WTC11 (cell line): ENCODE measurements around the gene BLM. TPM values are rescaled to one million over a fixed set of nuclear protein-coding genes. Genes with fewer than 3 reads are reported as not detected.

Experiments used
- ATAC-seq: fragments of 200-7000 bp; cut with Tn5 transposase; 2 replicates; pipeline ENCODE4 v1.10.0; 2021; ENCODE audit warnings: mild to moderate bottlenecking, moderate library complexity
- CTCF ChIA-PET: fragments of 300-600 bp; sonication (Branson Sonifier 250); formaldehyde crosslinking; loops from one replicate; lab custom pipeline; 2021; ENCODE audit warnings: antibody characterized with exemption; lab: Charles Lee
- POLR2A ChIA-PET: fragments of 350-600 bp; sonication (Branson Sonifier 250); formaldehyde crosslinking; loops from one replicate; lab custom pipeline; 2021; ENCODE audit warnings: antibody characterized with exemption; lab: Charles Lee
- DNase-seq: peaks from one replicate; pipeline ENCODE4 v3.0.0; 2021; ENCODE audit warnings: low spot score
- H3K27ac Mint-ChIP-seq: 2 replicates; pipeline ENCODE4 v1.8.0; 2021; ENCODE audit warnings: mixed read lengths
- H3K27me3 Mint-ChIP-seq: 2 replicates; pipeline ENCODE4 v1.8.0; 2021; ENCODE audit warnings: low read depth, mild to moderate bottlenecking, moderate library complexity, mixed read lengths
- H3K36me3 Mint-ChIP-seq: 2 replicates; pipeline ENCODE4 v1.8.0; 2021; ENCODE audit warnings: mixed read lengths
- H3K4me1 Mint-ChIP-seq: 2 replicates; pipeline ENCODE4 v1.8.0; 2022; ENCODE audit warnings: mixed read lengths
- H3K4me3 Mint-ChIP-seq: 2 replicates; pipeline ENCODE4 v1.8.0; 2021; ENCODE audit warnings: mild to moderate bottlenecking, moderate library complexity, mixed read lengths
- H3K9me3 Mint-ChIP-seq: 2 replicates; pipeline ENCODE4 v1.8.0; 2021; ENCODE audit warnings: mixed read lengths
- AFF4 ChIP-seq: sonication (generic); formaldehyde crosslinking; IDR thresholded peaks from 2 replicates; pipeline ENCODE4 v1.8.1; 2023; ENCODE audit warnings: mild to moderate bottlenecking, missing genetic modification reagents, borderline replicate concordance
- CREM ChIP-seq: sonication (generic); formaldehyde crosslinking; IDR thresholded peaks from 2 replicates; pipeline ENCODE4 v1.8.1; 2022; ENCODE audit warnings: mild to moderate bottlenecking, missing genetic modification reagents, moderate library complexity
- ERG ChIP-seq: fragments of 250-450 bp; sonication (Bioruptor Pico); IDR thresholded peaks from 2 replicates; pipeline ENCODE4 v1.8.0; 2021; ENCODE audit warnings: mild to moderate bottlenecking
- GABPB1 ChIP-seq: sonication (generic); formaldehyde crosslinking; IDR thresholded peaks from 2 replicates; pipeline ENCODE4 v1.8.1; 2023; ENCODE audit warnings: mild to moderate bottlenecking, missing genetic modification reagents
- GTF2I ChIP-seq: fragments of 250-450 bp; sonication (Bioruptor Pico); conservative IDR thresholded peaks from 2 replicates; pipeline ENCODE4 v1.4.0; 2021; ENCODE audit warnings: mild to moderate bottlenecking
- HMGXB4 ChIP-seq: sonication (generic); formaldehyde crosslinking; IDR thresholded peaks from 2 replicates; pipeline ENCODE4 v1.8.1; 2023; ENCODE audit warnings: mild to moderate bottlenecking, moderate library complexity, missing genetic modification reagents
- MYBL2 ChIP-seq: sonication (generic); formaldehyde crosslinking; IDR thresholded peaks from 2 replicates; pipeline ENCODE4 v1.8.1; 2023; ENCODE audit warnings: mild to moderate bottlenecking, moderate library complexity, missing genetic modification reagents
- NFE2L1 ChIP-seq: sonication (generic); formaldehyde crosslinking; IDR thresholded peaks from 2 replicates; pipeline ENCODE4 v1.8.1; 2023; ENCODE audit warnings: missing genetic modification reagents
- NR2C2 ChIP-seq: sonication (generic); formaldehyde crosslinking; IDR thresholded peaks from 2 replicates; pipeline ENCODE4 v1.8.0; 2022; ENCODE audit warnings: mild to moderate bottlenecking, missing genetic modification reagents
- ZNF121 ChIP-seq: sonication (generic); formaldehyde crosslinking; IDR thresholded peaks from 2 replicates; pipeline ENCODE4 v1.8.0; 2023; ENCODE audit warnings: missing genetic modification reagents
- ZNF317 ChIP-seq: sonication (generic); formaldehyde crosslinking; IDR thresholded peaks from 2 replicates; pipeline ENCODE4 v1.8.1; 2023; ENCODE audit warnings: low read depth, mild to moderate bottlenecking, moderate library complexity, missing genetic modification reagents, borderline replicate concordance
- ZNF425 ChIP-seq: fragments of 250-450 bp; sonication (Bioruptor Pico); conservative IDR thresholded peaks from 2 replicates; pipeline ENCODE4 v1.9.0; 2021; ENCODE audit warnings: mild to moderate bottlenecking
- total RNA-seq: library from RNA; stranded (reverse); gene quantifications from 3 replicates; pipeline ENCODE4 v1.2.3, GENCODE V29; 2021
- TF ChIP-seq, protein P1 (sequence below): sonication (generic); formaldehyde crosslinking; IDR thresholded peaks from 2 replicates; pipeline ENCODE4 v1.8.1; 2022; ENCODE audit warnings: mild to moderate bottlenecking, moderate library complexity, missing genetic modification reagents
- TF ChIP-seq, protein P2 (sequence below): sonication (generic); formaldehyde crosslinking; IDR thresholded peaks from 2 replicates; pipeline ENCODE4 v1.8.1; 2022; ENCODE audit warnings: low read depth, missing genetic modification reagents, borderline replicate concordance

The BLM gene
- total RNA-seq, 1 experiment from 2014 or later = 40.5 TPM

DNA sequence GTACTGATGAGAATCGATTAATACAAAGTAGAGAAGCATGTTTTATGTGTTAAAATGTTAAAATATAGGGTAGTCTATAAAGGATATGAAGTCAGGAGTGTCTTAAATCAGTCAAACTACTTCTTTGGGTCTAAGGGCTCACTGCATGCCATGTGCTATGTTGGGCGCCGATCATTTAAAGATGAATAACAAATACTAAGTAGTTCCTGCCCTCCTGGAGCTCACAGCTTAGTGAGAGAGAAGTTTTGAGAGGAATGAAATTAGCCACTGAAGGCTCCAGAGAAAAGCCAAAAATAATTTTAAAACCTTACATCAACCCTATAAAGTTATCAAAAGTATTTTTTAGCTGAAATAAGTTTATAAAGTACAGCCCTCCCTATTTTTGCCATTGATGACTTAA lies 44.5 kb downstream of the BLM start (continued):
- TF ChIP-seq, protein P1, sequence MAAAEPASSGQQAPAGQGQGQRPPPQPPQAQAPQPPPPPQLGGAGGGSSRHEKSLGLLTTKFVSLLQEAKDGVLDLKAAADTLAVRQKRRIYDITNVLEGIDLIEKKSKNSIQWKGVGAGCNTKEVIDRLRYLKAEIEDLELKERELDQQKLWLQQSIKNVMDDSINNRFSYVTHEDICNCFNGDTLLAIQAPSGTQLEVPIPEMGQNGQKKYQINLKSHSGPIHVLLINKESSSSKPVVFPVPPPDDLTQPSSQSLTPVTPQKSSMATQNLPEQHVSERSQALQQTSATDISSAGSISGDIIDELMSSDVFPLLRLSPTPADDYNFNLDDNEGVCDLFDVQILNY (CRISPR knock-in tag) = no peak
- TF ChIP-seq CREM (CRISPR knock-in tag) = no peak
- TF ChIP-seq, protein P2, sequence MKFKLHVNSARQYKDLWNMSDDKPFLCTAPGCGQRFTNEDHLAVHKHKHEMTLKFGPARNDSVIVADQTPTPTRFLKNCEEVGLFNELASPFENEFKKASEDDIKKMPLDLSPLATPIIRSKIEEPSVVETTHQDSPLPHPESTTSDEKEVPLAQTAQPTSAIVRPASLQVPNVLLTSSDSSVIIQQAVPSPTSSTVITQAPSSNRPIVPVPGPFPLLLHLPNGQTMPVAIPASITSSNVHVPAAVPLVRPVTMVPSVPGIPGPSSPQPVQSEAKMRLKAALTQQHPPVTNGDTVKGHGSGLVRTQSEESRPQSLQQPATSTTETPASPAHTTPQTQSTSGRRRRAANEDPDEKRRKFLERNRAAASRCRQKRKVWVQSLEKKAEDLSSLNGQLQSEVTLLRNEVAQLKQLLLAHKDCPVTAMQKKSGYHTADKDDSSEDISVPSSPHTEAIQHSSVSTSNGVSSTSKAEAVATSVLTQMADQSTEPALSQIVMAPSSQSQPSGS (CRISPR knock-in tag) = no peak
- no peak for TF ChIP-seq GABPB1 (CRISPR knock-in tag)

GRCh38 chr15:90762109-90762508 lies 45.0 kb downstream of the BLM start:
- no peak overlapping the region for H3K4me3 Mint-ChIP-seq
- POLR2A ChIA-PET = no interaction called here
- peak; percentile 84 for TF ChIP-seq ZNF317 (CRISPR knock-in tag)
- no peak for TF ChIP-seq ZNF121
- ATAC-seq (peak; percentile 47), DNase-seq (peak; percentile 12)
- H3K36me3 Mint-ChIP-seq = peaks cover 36% of the 10 kb centered on the region
- peak overlapping the region; percentile 76 for H3K27ac Mint-ChIP-seq
- CTCF ChIA-PET = interaction anchor here (1.5 to 1.9 kb wide), 4 partner anchors 114 to 442 kb away, joined by 3 to 9 read pairs (median 6); no protein-coding TSS in a partner anchor
- no peaks in the 10 kb centered on the region for H3K9me3 Mint-ChIP-seq
- peaks cover 32% of the 10 kb centered on the region for H3K4me1 Mint-ChIP-seq
- no peaks in the 10 kb centered on the region for H3K27me3 Mint-ChIP-seq

DNA sequence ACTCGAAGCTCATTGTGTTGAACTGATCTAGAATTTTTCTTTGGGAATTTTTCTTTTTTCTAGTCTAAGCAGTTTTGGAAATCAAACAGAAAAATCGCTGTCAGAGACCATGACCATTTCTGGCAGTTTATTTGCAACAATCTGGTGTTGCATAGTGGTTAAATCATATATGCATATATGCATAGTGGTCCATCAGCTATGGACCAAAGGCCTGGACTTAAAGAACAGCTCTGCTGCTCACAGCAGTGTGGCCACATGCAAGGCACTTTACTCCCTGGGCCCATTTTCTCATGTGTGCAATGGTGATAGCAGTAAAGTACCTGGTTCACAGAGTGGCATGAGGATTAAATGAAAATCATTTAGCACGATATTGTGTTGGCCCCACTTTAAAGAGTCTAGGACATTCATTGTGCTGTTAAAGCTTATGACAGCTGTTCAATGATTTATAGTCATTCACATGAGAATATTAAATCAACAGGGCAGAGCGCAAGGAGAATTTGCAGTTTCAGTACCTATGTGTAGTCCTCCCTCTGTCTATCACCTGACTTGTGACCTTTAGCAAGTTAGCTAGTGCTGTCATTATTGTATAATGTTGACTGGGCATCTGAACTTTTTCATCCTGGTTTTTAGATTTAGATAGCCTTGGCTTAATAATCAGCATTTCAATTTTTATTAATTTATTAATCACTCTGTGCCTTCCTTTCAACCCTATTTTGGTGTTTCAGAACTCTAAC lies 46.4 kb downstream of the BLM start:
- H3K36me3 Mint-ChIP-seq = peaks cover 40% of the 10 kb centered on the region
- H3K9me3 Mint-ChIP-seq = no peaks in the 10 kb centered on the region
- peaks cover 28% of the 10 kb centered on the region for H3K4me1 Mint-ChIP-seq
- ChIA-PET CTCF (interaction anchor here (1.9 kb wide), 1 partner anchor 122 kb away, joined by 6 read pairs; no protein-coding TSS in a partner anchor), POLR2A (no interaction called here)
- DNase-seq = no peak
- no peak overlapping the region for H3K27ac Mint-ChIP-seq
- ATAC-seq = no peak
- H3K27me3 Mint-ChIP-seq = no peaks in the 10 kb centered on the region
- no peak for TF ChIP-seq ZNF425 (CRISPR knock-in tag)
- no peak overlapping the region for H3K4me3 Mint-ChIP-seq

DNA sequence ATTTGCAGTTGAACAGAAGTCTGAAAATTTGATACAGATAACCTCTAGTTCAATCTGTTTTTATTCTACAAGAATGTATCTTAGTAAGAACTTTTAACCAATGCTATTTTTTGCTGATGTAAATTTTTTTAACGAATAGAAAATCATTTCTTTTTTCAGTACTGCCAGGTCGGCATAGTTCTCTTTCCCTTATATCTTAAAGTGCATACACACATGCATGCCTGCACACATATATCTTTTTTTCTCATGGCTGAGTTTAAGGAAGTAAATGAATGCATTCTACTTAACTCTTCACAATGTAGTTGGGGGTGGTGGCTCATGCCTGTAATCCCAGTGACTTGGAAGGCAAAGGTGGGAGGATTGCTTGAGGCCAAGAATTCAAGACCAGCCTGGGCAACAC lies 48.4 kb downstream of the BLM start:
- CTCF ChIA-PET = no interaction called here
- H3K27me3 Mint-ChIP-seq = no peaks in the 10 kb centered on the region
- POLR2A ChIA-PET = no interaction called here
- peaks cover 48% of the 10 kb centered on the region for H3K36me3 Mint-ChIP-seq
- H3K4me1 Mint-ChIP-seq = peaks cover 22% of the 10 kb centered on the region
- H3K9me3 Mint-ChIP-seq = no peaks in the 10 kb centered on the region
- H3K4me3 Mint-ChIP-seq = no peak overlapping the region
- ATAC-seq = no peak
- DNase-seq = no peak
- H3K27ac Mint-ChIP-seq = no peak overlapping the region
- TF ChIP-seq AFF4 (CRISPR knock-in tag) (no peak), ERG (no peak), NFE2L1 (CRISPR knock-in tag) (no peak), NR2C2 (CRISPR knock-in tag) (no peak), MYBL2 (CRISPR knock-in tag) (no peak), GTF2I (CRISPR knock-in tag) (no peak), HMGXB4 (no peak)
